Activated naive CD4-positive, alpha-beta T cell treated with anti-CD3 and anti-CD28 coated beads for 36 hours (primary cell): ENCODE measurements around the gene ZNF346. TPM values are rescaled to one million over a fixed set of nuclear protein-coding genes. Genes with fewer than 3 reads are reported as not detected.

Experiments
- CTCF ChIA-PET: fragments of 350-600 bp; sonication (Branson Sonifier 250); formaldehyde crosslinking; loops from one replicate; lab custom pipeline; 2021; ENCODE audit warnings: antibody characterized with exemption; lab: Charles Lee
- DNase-seq: peaks from one replicate; pipeline ENCODE4 v3.0.0-alpha.2; 2020
- H3K27ac Mint-ChIP-seq: one replicate; pipeline ENCODE4 v1.8.0; 2021; ENCODE audit warnings: mild to moderate bottlenecking, mixed read lengths
- H3K27me3 Mint-ChIP-seq: one replicate; pipeline ENCODE4 v1.8.0; 2021; ENCODE audit warnings: low read depth, mixed read lengths
- H3K36me3 Mint-ChIP-seq: one replicate; pipeline ENCODE4 v1.8.0; 2021; ENCODE audit warnings: low read depth, mixed read lengths
- H3K4me1 Mint-ChIP-seq: one replicate; pipeline ENCODE4 v1.8.0; 2021; ENCODE audit warnings: low read depth, mixed read lengths
- H3K4me3 Mint-ChIP-seq: one replicate; pipeline ENCODE4 v1.8.0; 2021; ENCODE audit warnings: mild to moderate bottlenecking, moderate library complexity, mixed read lengths
- H3K9me3 Mint-ChIP-seq: one replicate; pipeline ENCODE4 v1.8.0; 2021; ENCODE audit warnings: mixed read lengths
- intact Hi-C: fragments of 100-400 bp; cut with micrococcal nuclease; formaldehyde crosslinking; loops from one replicate; pipeline ENCODE4 v1.15.1; 2023
- total RNA-seq, 2 experiments: library from RNA; stranded (reverse); gene quantifications; one replicate each; pipeline ENCODE4 v1.2.3, GENCODE V29; 2021

The ZNF346 gene
- total RNA-seq, 2 experiments from 2014 or later, result 13.4 to 15.1 TPM

DNA sequence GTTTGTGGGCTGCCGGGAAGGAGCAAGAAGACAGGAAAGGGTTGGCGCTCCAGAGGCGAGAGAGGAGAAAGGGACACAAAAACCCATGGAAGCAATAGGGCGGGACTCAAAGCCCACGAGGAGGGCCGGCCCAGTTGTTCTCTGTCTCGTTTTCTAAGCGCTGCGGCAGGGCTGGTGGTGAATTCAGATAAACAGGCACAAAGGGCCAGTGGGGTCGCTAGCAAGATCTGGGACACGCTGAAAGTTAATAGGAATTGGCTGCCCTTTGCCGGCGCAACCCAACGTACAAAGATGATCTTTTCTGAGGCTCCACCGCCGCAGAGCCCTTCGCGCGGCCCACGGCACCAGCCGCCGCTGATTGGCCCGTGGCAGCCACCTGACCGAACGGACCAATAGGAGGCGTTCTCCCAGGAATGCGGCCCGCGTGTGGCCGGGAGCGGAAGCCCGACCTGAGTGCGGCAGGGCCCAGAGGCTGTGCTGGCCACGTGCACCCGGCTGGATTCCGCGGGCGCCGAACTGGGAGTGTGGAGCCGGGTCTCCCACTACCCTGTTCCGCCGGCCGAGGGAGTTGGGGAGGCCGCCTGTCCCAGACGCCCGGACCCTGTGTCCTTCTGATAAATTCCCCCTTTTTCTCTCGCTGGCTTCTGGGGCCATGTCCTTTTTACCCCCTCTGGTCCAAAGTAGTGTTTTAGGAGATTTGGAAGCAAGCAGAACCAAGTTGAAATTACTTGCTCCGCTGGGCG, 94.3 kb downstream of the ZNF346 start:
- CTCF ChIA-PET, result interaction anchor here (0.7 kb wide), 1 partner anchor 68 kb away, joined by 4 read pairs; no protein-coding TSS in a partner anchor
- no peaks in the 10 kb centered on the region for H3K36me3 Mint-ChIP-seq
- H3K4me1 Mint-ChIP-seq, result peaks cover 19% of the 10 kb centered on the region
- peak; percentile 89 for DNase-seq
- intact Hi-C loops, result no loop called here
- peak overlapping the region; percentile 63 for H3K27ac Mint-ChIP-seq
- H3K9me3 Mint-ChIP-seq, result no peaks in the 10 kb centered on the region
- H3K27me3 Mint-ChIP-seq, result no peaks in the 10 kb centered on the region
- H3K4me3 Mint-ChIP-seq, result peak overlapping the region; percentile 63

DNA sequence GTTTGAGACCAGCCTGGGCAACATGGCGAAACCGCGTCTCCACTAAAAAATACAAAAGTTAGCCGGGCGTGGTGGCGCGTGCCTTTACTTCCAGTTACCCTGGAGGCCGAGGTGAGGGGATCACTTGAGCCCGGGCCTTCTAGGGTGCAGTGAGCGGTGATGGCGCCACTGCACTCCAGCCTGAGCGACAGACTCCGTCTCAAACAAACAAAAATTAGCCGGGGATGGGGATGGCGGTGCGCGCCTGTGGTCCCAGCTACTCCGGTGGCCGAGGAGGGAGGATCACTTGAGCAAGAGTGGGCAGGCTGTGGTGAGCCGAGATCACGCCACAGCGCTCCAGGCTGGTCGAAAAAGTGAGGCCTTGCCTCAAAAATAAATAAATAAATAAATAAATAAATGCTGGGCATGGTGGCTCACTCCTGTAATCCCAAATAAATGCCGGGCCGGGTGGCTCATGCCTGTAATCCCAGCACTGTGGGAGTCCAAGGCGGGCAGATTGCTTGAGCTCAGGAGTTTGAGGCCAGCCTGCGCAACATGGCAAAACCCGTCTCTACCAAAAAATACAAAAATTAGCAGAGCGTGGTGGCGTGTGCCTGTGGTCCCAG, 95.0 kb downstream of the ZNF346 start:
- Mint-ChIP-seq H3K9me3 (no peaks in the 10 kb centered on the region), H3K27ac (no peak overlapping the region), H3K27me3 (no peaks in the 10 kb centered on the region), H3K4me1 (peaks cover 17% of the 10 kb centered on the region), H3K4me3 (peak overlapping the region; percentile 57), H3K36me3 (no peaks in the 10 kb centered on the region)
- no peak for DNase-seq
- CTCF ChIA-PET, result interaction anchor here (0.7 kb wide), 1 partner anchor 67 kb away, joined by 4 read pairs; no protein-coding TSS in a partner anchor
- intact Hi-C loops, result no loop called here

DNA sequence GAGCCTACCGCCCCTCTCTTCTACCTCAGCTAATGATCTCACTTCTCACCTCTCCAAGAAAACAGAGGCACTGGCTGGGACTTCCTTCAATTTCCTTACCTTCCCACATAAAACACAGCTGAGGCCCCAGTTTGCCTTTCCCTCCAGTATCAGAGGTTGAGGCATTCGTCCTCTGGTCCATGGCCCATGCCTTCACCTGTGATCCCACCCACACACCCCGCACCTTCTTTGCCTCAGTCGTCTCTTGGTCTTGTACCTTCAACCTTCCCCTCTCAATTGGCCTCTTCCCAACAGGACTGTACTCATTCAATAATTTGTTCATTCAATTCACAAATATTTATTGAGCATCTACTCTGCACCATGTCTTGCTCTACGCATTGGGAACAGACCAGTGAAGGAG, 100.1 kb downstream of the ZNF346 start:
- Mint-ChIP-seq H3K27ac (no peak overlapping the region), H3K4me1 (peaks cover 4% of the 10 kb centered on the region), H3K36me3 (no peaks in the 10 kb centered on the region), H3K4me3 (no peak overlapping the region), H3K27me3 (no peaks in the 10 kb centered on the region), H3K9me3 (no peaks in the 10 kb centered on the region)
- no peak for DNase-seq
- CTCF ChIA-PET, result interaction anchor here (1.1 kb wide), 1 partner anchor 10 kb away, joined by 4 read pairs; no protein-coding TSS in a partner anchor
- intact Hi-C loops, result no loop called here

DNA sequence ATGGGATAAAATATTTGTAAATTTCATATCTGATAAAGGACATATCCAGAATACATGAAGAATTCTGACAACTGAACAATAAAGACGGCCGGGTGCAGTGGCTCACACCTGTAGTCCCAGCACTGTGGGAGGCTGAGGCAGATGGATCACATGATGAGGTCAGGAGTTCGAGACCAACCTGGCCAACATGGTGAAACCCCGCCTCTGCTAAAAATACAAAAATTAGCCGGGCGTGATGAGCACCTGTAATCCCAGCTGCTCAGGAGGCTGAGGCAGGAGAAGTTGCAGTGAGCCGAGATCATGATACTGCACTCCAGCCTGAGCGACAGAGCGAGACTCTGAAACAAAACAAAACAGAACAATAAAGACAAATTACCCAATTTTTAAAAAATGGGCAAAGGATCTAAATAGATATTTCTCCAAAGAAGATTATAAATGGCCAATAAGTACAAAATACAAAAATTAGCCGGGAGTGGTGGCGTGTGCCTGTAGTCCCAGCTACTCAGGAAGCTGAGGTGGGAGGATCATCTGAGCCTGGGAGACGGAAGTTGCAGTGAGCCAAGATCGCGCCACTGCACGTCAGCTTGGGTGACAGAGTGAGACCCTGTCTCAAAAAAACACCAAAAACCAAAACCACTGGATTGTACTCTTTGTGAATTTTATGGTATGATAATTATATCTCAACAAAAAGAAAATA, 101.4 kb downstream of the ZNF346 start:
- Mint-ChIP-seq H3K4me3 (no peak overlapping the region), H3K9me3 (no peaks in the 10 kb centered on the region), H3K36me3 (no peaks in the 10 kb centered on the region), H3K27ac (no peak overlapping the region), H3K27me3 (no peaks in the 10 kb centered on the region), H3K4me1 (peaks cover 13% of the 10 kb centered on the region)
- DNase-seq, result no peak
- intact Hi-C loops, result no loop called here
- CTCF ChIA-PET, result interaction anchor here (0.6 to 4.0 kb wide), 2 partner anchors 11 to 105 kb away, joined by 3 to 26 read pairs; no protein-coding TSS in a partner anchor

DNA sequence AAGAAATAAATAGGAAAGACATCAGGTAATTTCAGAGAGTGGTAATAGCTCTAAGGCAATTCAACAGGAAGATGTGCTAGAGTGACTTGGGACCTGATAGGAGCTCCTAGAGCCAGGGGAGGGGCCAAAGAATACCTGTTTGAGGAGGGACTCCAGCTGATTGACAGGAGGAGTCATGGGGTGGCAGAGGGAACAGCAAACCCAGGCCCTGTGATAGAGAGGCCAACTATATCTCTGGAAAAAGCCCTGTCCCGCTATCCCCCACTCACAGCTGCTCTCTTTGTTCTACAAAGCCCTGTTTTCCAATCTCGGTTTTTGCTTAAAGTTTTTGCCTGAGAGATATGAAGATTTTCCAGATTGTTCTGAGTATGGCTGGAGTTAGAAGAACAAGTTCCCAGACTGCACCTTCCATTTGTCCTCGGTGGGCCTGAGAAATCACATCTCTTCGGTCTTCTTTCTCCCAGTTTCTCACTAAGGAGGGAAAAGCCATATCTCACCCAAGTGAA, 102.0 kb downstream of the ZNF346 start:
- H3K27ac Mint-ChIP-seq, result no peak overlapping the region
- H3K4me3 Mint-ChIP-seq, result no peak overlapping the region
- H3K4me1 Mint-ChIP-seq, result peaks cover 19% of the 10 kb centered on the region
- H3K9me3 Mint-ChIP-seq, result no peaks in the 10 kb centered on the region
- CTCF ChIA-PET, result interaction anchor here (4.0 kb wide), 1 partner anchor 11 kb away, joined by 26 read pairs; no protein-coding TSS in a partner anchor
- no peak for DNase-seq
- intact Hi-C loops, result no loop called here
- H3K27me3 Mint-ChIP-seq, result no peaks in the 10 kb centered on the region
- no peaks in the 10 kb centered on the region for H3K36me3 Mint-ChIP-seq

DNA sequence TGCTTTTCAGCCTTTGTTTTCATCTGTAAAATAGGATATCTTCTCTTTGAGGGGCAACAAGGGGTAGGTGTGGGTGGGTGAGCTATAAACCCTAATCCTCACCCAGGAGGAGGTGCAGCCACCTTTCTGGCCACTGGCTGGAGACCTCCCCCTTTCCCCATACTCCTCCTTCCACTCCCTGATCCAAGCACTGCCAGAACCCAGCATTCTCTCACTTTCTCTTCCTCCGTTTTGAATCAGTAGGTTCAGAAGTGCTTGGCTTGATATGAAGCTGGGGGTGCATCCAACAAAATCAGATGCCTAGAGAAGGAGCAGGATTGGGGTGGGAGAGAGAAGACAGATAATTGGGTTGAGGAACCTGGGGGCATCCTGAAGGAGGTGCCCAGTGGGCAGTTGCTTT, 104.3 kb downstream of the ZNF346 start:
- no peaks in the 10 kb centered on the region for H3K9me3 Mint-ChIP-seq
- H3K36me3 Mint-ChIP-seq, result no peaks in the 10 kb centered on the region
- H3K4me3 Mint-ChIP-seq, result no peak overlapping the region
- no peak overlapping the region for H3K27ac Mint-ChIP-seq
- DNase-seq, result no peak
- intact Hi-C loops, result no loop called here
- peaks cover 32% of the 10 kb centered on the region for H3K4me1 Mint-ChIP-seq
- no peaks in the 10 kb centered on the region for H3K27me3 Mint-ChIP-seq
- CTCF ChIA-PET, result interaction anchor here (0.7 to 4.0 kb wide), 3 partner anchors 13 to 145 kb away, joined by 3 to 26 read pairs (median 4); no protein-coding TSS in a partner anchor

DNA sequence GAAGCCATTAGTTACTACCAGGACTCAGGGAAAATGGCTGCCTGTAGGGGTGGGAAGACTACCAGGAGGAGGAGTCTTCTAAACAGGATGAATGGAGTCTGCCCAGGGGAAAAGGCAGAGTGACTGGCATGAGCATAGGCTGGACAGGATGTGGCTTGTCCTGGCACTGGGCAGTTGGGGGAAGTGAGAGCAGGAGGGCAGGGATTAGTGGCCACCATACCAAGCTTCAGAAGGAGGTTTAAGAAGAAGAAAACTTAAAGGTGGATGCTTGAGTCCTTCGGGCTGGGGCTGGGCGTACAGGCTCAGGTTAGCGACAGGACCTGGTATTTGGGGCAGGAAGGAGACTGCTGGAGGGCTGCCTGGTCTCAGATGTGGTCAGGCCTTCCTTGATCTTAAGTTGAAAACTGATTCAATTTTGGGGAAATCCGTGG, 106.1 kb downstream of the ZNF346 start:
- no peaks in the 10 kb centered on the region for H3K9me3 Mint-ChIP-seq
- no peaks in the 10 kb centered on the region for H3K36me3 Mint-ChIP-seq
- CTCF ChIA-PET, result interaction anchor here (0.9 to 1.6 kb wide), 4 partner anchors 15 to 181 kb away, joined by 3 to 8 read pairs (median 4); no protein-coding TSS in a partner anchor
- intact Hi-C loops, result no loop called here
- no peaks in the 10 kb centered on the region for H3K27me3 Mint-ChIP-seq
- peak overlapping the region; percentile 2 for H3K27ac Mint-ChIP-seq
- peak; percentile 44 for DNase-seq
- H3K4me3 Mint-ChIP-seq, result no peak overlapping the region
- peaks cover 32% of the 10 kb centered on the region for H3K4me1 Mint-ChIP-seq

DNA sequence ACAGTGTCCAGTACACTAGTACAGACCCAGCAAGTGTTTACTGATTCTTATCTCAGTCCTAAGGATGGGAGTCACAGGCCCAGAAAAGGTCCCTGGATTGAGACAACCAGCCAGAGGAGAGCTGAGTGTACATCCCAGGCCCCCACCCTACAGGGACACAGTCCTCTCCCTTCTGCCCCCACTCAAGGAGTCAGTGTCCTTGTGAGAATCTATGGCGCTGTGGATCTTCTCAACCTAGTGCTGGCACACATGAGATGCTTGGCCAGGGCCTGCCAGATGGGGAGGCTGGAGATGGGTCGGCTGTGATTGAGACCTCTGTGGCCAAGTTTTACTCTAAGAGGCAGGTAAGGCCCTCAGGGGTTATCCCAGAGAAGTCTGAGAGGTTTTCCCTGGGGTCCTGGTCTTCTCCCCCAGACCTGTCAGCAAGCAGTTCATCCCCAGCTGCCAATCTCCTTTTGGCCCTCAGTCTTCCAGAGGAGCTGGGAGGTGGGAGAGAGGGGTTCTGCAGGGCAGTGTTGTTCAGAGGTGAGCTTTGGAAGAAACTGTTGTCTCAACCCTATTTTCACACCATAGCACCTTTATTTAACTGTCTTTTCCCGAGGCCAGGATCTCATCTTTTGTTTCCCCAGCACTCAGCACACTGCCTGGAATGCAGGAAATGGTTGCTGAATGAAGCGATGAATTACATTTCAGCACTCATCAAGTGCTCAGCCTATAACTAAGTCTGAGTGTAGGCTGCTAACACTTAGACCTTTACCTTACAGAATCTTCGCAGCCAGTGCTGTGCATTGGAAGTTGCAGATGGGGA, 107.9 kb downstream of the ZNF346 start:
- Mint-ChIP-seq H3K4me3 (no peak overlapping the region), H3K9me3 (no peaks in the 10 kb centered on the region), H3K27me3 (no peaks in the 10 kb centered on the region), H3K36me3 (peaks cover 10% of the 10 kb centered on the region), H3K4me1 (peaks cover 36% of the 10 kb centered on the region), H3K27ac (no peak overlapping the region)
- intact Hi-C loops, result loop anchor here (5.0 kb wide), 1 partner anchor 227 kb away; the partner anchor contains the start of gene RGS14
- no peak for DNase-seq
- CTCF ChIA-PET, result interaction anchor here (1.2 to 2.1 kb wide), 4 partner anchors 17 to 470 kb away, joined by 3 to 9 read pairs (median 6); no protein-coding TSS in a partner anchor

Other genes starting within 250 kb of the ZNF346 start
- not detected for gene UNC5A, start 212.1 kb upstream of the ZNF346 start, total RNA-seq
- not detected for gene HK3, start 123.3 kb upstream of the ZNF346 start, total RNA-seq
- 10 to 100 TPM; 53.4 to 54.6 TPM for gene UIMC1, start 15.9 kb upstream of the ZNF346 start, total RNA-seq
- 1 to 10 TPM in 1 of 2 experiments, under 1 TPM in 1; 0.95 to 1.3 TPM for gene FGFR4, start 64.2 kb downstream of the ZNF346 start, total RNA-seq
- gene NSD1, start 111.1 kb downstream of the ZNF346 start, total RNA-seq, result 10 to 100 TPM; 50.2 to 51.7 TPM